Measurements from ENCODE around the gene NFIB. TPM values are rescaled to one million over a fixed set of nuclear protein-coding genes. Genes with fewer than 3 reads are reported as not detected.

Gene NFIB
- total and polyA plus RNA-seq, 2 of the 4 experiments (the other 2 are of a cell fraction) = 1.4 to 2.0 TPM

DNA sequence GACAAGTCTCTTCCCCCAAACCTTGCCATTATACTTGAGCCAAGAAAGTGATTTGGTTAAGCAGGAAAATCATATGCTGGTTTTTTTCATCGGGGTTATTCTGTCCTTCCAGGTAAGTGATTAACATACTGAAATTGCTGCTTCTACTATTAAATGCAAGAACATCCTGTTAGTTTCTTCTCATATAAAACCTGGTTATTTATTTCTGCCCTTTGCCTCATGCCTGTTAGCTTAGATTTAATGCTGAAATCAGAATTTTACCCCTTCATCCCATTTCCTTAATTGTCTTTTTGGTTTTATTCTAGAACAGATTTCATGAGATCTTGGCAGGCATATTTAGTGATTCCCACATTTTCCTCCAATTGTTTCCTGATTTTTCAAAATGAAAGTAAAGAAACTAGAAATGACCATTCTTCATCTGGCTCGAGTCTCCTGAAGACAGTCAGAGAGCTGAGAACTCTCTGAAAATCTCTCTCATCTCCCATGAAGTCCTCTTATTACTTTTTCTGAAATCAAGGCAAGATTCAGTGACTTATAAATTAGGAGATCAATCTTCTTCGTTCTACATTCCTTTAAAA is 132.9 kb downstream of the NFIB start:
- ATAC-seq (ENCODE audit: low read depth) = no peak
- no peak overlapping the region for H3K4me3 ChIP-seq (ENCODE audit: insufficient read depth, low read depth, low read length)

More for the DNA sequence above, 132.9 kb downstream of the NFIB start:
- DNase-seq = no peak
- H3K23ac ChIP-seq (ENCODE audit: low read depth, low read length) = no peak overlapping the region
- H3K14ac ChIP-seq (replicated peaks; ENCODE audit: low read depth, low read length) = no peak overlapping the region
- no peaks in the 10 kb centered on the region for H3K9me3 ChIP-seq (ENCODE audit: control insufficient read depth, insufficient read depth, low read length)
- in situ Hi-C loops (cut with MboI; ENCODE audit: low sequenced_read_pairs) = no loop called here
- dilution Hi-C loops (cut with HindIII; ENCODE audit: low sequenced_read_pairs, unreplicated experiment) = no loop called here
- no peak overlapping the region for H2BK120ac ChIP-seq (ENCODE audit: low read depth, low read length)
- H3K9ac ChIP-seq (ENCODE audit: low read depth, low read length) = no peak overlapping the region
- no peaks in the 10 kb centered on the region for H3K36me3 ChIP-seq (ENCODE audit: control insufficient read depth, insufficient read depth, low read length)
- H4K5ac ChIP-seq (ENCODE audit: low read depth, low read length) = no peak overlapping the region
- peak overlapping the region; percentile 45; the same call in 1 of the 2 replicates for H3K4me2 ChIP-seq (ENCODE audit: low read depth, low read length)
- no peaks in the 10 kb centered on the region for H3K27me3 ChIP-seq (ENCODE audit: control insufficient read depth, insufficient read depth, low read length)
- POLR2A ChIA-PET (ENCODE audit: unreplicated experiment) = no interaction called here
- no peak overlapping the region for H3K18ac ChIP-seq (ENCODE audit: low read depth, low read length)
- intact Hi-C loops (cut with micrococcal nuclease) = no loop called here
- no peak overlapping the region for H3K56ac ChIP-seq (ENCODE audit: extremely low read depth, insufficient read depth, low read length)
- H3K4ac ChIP-seq (ENCODE audit: low read depth, low read length) = no peak overlapping the region
- H4K91ac ChIP-seq (ENCODE audit: insufficient read depth, low read depth, low read length) = no peak overlapping the region
- no peak for TF ChIP-seq NFE2L2 (IDR thresholded peaks at IDR 0.05; ENCODE audit: low read depth, low read length)
- TF ChIP-seq, protein P1, sequence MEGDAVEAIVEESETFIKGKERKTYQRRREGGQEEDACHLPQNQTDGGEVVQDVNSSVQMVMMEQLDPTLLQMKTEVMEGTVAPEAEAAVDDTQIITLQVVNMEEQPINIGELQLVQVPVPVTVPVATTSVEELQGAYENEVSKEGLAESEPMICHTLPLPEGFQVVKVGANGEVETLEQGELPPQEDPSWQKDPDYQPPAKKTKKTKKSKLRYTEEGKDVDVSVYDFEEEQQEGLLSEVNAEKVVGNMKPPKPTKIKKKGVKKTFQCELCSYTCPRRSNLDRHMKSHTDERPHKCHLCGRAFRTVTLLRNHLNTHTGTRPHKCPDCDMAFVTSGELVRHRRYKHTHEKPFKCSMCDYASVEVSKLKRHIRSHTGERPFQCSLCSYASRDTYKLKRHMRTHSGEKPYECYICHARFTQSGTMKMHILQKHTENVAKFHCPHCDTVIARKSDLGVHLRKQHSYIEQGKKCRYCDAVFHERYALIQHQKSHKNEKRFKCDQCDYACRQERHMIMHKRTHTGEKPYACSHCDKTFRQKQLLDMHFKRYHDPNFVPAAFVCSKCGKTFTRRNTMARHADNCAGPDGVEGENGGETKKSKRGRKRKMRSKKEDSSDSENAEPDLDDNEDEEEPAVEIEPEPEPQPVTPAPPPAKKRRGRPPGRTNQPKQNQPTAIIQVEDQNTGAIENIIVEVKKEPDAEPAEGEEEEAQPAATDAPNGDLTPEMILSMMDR (conservative IDR thresholded peaks at IDR 0.05; ENCODE audit: low read depth, low read length) = no peak
- no peak overlapping the region for H3K27ac ChIP-seq (ENCODE audit: insufficient read depth, low read length)
- H3K79me1 ChIP-seq (ENCODE audit: low read depth in 1 of 2, low read length in 2 of 2) = no peaks in the 10 kb centered on the region
- no peak overlapping the region for H2BK5ac ChIP-seq (ENCODE audit: low read depth, low read length, poor library complexity, severe bottlenecking)
- H2BK15ac ChIP-seq (ENCODE audit: low read depth, low read length) = no peak overlapping the region
- H2AFZ ChIP-seq (replicated peaks; ENCODE audit: low read length, poor library complexity) = no peak overlapping the region
- H4K8ac ChIP-seq (ENCODE audit: low read depth in 2 of 2, low read length in 2 of 2) = no peak overlapping the region
- no peak overlapping the region for H2AK5ac ChIP-seq (ENCODE audit: low read depth, low read length)
- H2BK20ac ChIP-seq (ENCODE audit: low read depth, low read length) = no peak overlapping the region
- no CpG with 5 or more reads among the region's 3 CpGs for WGBS, 2 experiments (ENCODE audit: extremely low coverage in 2 of 2, insufficient read length in 1 of 2)
- H2AK9ac ChIP-seq (replicated peaks; ENCODE audit: low read depth, low read length, poor library complexity) = no peak overlapping the region
- no peaks in the 10 kb centered on the region for H3K4me1 ChIP-seq (ENCODE audit: control insufficient read depth, insufficient read depth, low read length)
- no peaks in the 10 kb centered on the region for H3K9me1 ChIP-seq (ENCODE audit: insufficient read depth, low read length)
- H4K20me1 ChIP-seq (ENCODE audit: insufficient read depth, low read length) = no peaks in the 10 kb centered on the region
- BruUV-seq (replicated peaks) = no TSS peak
- CTCF ChIA-PET = no interaction called here
